GM10266 (cell line): ENCODE data around the gene GLB1L3.
A peak's percentile ranks its signal among the peaks of the same experiment; 100 is the strongest.

Experiments
- DNase-seq: peaks from one replicate; pipeline ENCODE4 v3.0.0; 2012; ENCODE audit errors: extremely low spot score
- CTCF ChIP-seq: IDR thresholded peaks from 2 replicates; pipeline ENCODE4 v1.5.1; 2012; ENCODE audit warnings: mild to moderate bottlenecking, low read depth; ENCODE audit not compliant: control insufficient read depth, insufficient read depth; ENCODE audit errors: missing control alignments

GLB1L3 gene

GRCh38 chr11:134243913-134244312 lies 32.3 kb upstream of the GLB1L3 start:
- no peak for DNase-seq
- TF ChIP-seq CTCF: no peak

GRCh38 chr11:134244593-134244992 lies 31.6 kb upstream of the GLB1L3 start:
- TF ChIP-seq CTCF: peak; percentile 55
- peak; percentile 34 for DNase-seq

- no peak for TF ChIP-seq CTCF
Measured at GRCh38 chr11:134245434-134245833, 30.7 kb upstream of the GLB1L3 start.

GRCh38 chr11:134246100-134246499 lies 30.1 kb upstream of the GLB1L3 start:
- DNase-seq: no peak
- TF ChIP-seq CTCF: no peak

More at GRCh38 chr11:134245434-134245833, 30.7 kb upstream of the GLB1L3 start:
- no peak for DNase-seq

- DNase-seq: no peak
- TF ChIP-seq CTCF: no peak
Measured at GRCh38 chr11:134246678-134247077, 29.5 kb upstream of the GLB1L3 start.

- no peak for TF ChIP-seq CTCF
- no peak for DNase-seq
Measured at GRCh38 chr11:134248910-134249480, 27.2 kb upstream of the GLB1L3 start.

GRCh38 chr11:134250246-134250645 lies 25.9 kb upstream of the GLB1L3 start:
- no peak for TF ChIP-seq CTCF
- no peak for DNase-seq
